Hepatocyte (in vitro differentiated cells): Measurements from ENCODE around the gene TTLL1. TPM values are rescaled to one million over a fixed set of nuclear protein-coding genes. Genes with fewer than 3 reads are reported as not detected.

Experiments used
- DNase-seq: peaks from one replicate; pipeline ENCODE4 v3.0.0-alpha.2; 2016; ENCODE audit warnings: low spot score
- H2AFZ ChIP-seq: fragments of 200-600 bp; sonication (generic); 2 replicates; pipeline ENCODE4 v1.6.0; 2016; ENCODE audit warnings: antibody characterized with exemption, mild to moderate bottlenecking
- H3K27ac ChIP-seq: fragments of 200-600 bp; sonication (generic); 2 replicates; pipeline ENCODE4 v1.5.1; 2016; ENCODE audit warnings: mild to moderate bottlenecking
- H3K27me3 ChIP-seq: fragments of 200-600 bp; sonication (generic); 2 replicates; pipeline ENCODE4 v1.6.1; 2016
- H3K36me3 ChIP-seq: fragments of 200-600 bp; sonication (generic); replicated peaks from 2 replicates; pipeline ENCODE4 v1.5.1; 2016; ENCODE audit warnings: low read depth; ENCODE audit not compliant: insufficient read depth
- H3K4me1 ChIP-seq: fragments of 200-600 bp; sonication (generic); 2 replicates; pipeline ENCODE4 v1.5.1; 2016; ENCODE audit warnings: mild to moderate bottlenecking, moderate library complexity; ENCODE audit not compliant: insufficient read depth
- H3K4me2 ChIP-seq: fragments of 200-600 bp; sonication (generic); 2 replicates; pipeline ENCODE4 v1.6.0; 2016
- H3K4me3 ChIP-seq: fragments of 200-600 bp; sonication (generic); 2 replicates; pipeline ENCODE4 v1.5.1; 2016; ENCODE audit warnings: mild to moderate bottlenecking
- H3K79me2 ChIP-seq: fragments of 200-600 bp; sonication (generic); 2 replicates; pipeline ENCODE4 v1.6.0; 2017; ENCODE audit warnings: mild to moderate bottlenecking
- H3K9me2 ChIP-seq: fragments of 200-600 bp; sonication (generic); replicated peaks from 2 replicates; pipeline ENCODE4 v1.6.0; 2017; ENCODE audit warnings: mild to moderate bottlenecking; ENCODE audit not compliant: insufficient read depth
- H3K9me3 ChIP-seq: fragments of 200-600 bp; sonication (generic); 2 replicates; pipeline ENCODE4 v1.5.1; 2016; ENCODE audit warnings: low read depth, mild to moderate bottlenecking
- H4K20me1 ChIP-seq: fragments of 200-600 bp; sonication (generic); 2 replicates; pipeline ENCODE4 v1.6.0; 2016; ENCODE audit warnings: mild to moderate bottlenecking; ENCODE audit not compliant: insufficient read depth, poor library complexity, severe bottlenecking
- CTCF ChIP-seq: fragments of 200-600 bp; sonication (generic); IDR thresholded peaks from 2 replicates; pipeline ENCODE4 v1.5.1; 2016; ENCODE audit warnings: antibody characterized with exemption, mild to moderate bottlenecking; ENCODE audit not compliant: poor library complexity
- EZH2 ChIP-seq: fragments of 200-600 bp; sonication (generic); IDR thresholded peaks from 2 replicates; pipeline ENCODE4 v1.6.1; 2016; ENCODE audit warnings: antibody characterized with exemption, mild to moderate bottlenecking, borderline replicate concordance
- EZH2phosphoT487 ChIP-seq: fragments of 200-600 bp; sonication (generic); IDR thresholded peaks from one replicate; pipeline ENCODE4 v1.6.1; 2018; ENCODE audit warnings: antibody characterized with exemption, mild to moderate bottlenecking, low read depth, moderate library complexity; ENCODE audit not compliant: unreplicated experiment, severe bottlenecking
- WGBS: methylation state at CpG from one replicate; pipeline ENCODE4 v1.1.6; 2016; ENCODE audit warnings: low lambda C conversion rate; ENCODE audit errors: missing lambda C conversion rate; 5-methylcytosine and 5-hydroxymethylcytosine counted together
- polyA plus RNA-seq: library from polyadenylated mRNA; unstranded; fragments of >200 nt; fragmentation: Nextera tagmentation; extraction: Ambion mirVana; gene quantifications from 2 replicates; pipeline ENCODE4 v1.2.1, GENCODE V29; 2016
- total RNA-seq: library from RNA; depleted of rRNA; stranded (reverse); fragments of >200 nt; gene quantifications from 2 replicates; pipeline ENCODE4 v1.2.3, GENCODE V29; 2014

TTLL1 gene
- total and polyA plus RNA-seq, 2 experiments from 2014 or later: 6.4 to 8.7 TPM

- Histone ChIP-seq H3K9me2 (no peaks in the 10 kb centered on the region), H3K4me1 (peaks cover 48% of the 10 kb centered on the region), H3K4me2 (peak overlapping the region; percentile 47), H3K36me3 (no peaks in the 10 kb centered on the region), H4K20me1 (peaks cover 17% of the 10 kb centered on the region), H3K27me3 (no peaks in the 10 kb centered on the region), H3K9me3 (no peaks in the 10 kb centered on the region), H3K4me3 (no peak overlapping the region), H2AFZ (no peak overlapping the region), H3K27ac (peak overlapping the region; percentile 94), H3K79me2 (peaks cover 89% of the 10 kb centered on the region)
- 56% methylated on average over 5 of the region's 5 CpGs for WGBS
- DNase-seq: peak; percentile 75
- TF ChIP-seq EZH2phosphoT487: no peak
- TF ChIP-seq EZH2: no peak
- no peak for TF ChIP-seq CTCF
Observed at GRCh38 chr22:42991010-42991651, 98.1 kb downstream of the TTLL1 start.

GRCh38 chr22:42990131-42990838, 98.9 kb downstream of the TTLL1 start:
- peak overlapping the region; percentile 47 for H3K4me2 ChIP-seq
- H3K27ac ChIP-seq: peak overlapping the region; percentile 94
- peaks cover 91% of the 10 kb centered on the region for H3K79me2 ChIP-seq
- no peak overlapping the region for H3K4me3 ChIP-seq
- peaks cover 45% of the 10 kb centered on the region for H3K4me1 ChIP-seq
- H3K9me3 ChIP-seq: no peaks in the 10 kb centered on the region
- DNase-seq: peak; percentile 72
- H3K36me3 ChIP-seq: no peaks in the 10 kb centered on the region
- H3K9me2 ChIP-seq: no peaks in the 10 kb centered on the region
- WGBS: 62% methylated on average over 9 of the region's 9 CpGs
- no peak overlapping the region for H2AFZ ChIP-seq
- peaks cover 18% of the 10 kb centered on the region for H4K20me1 ChIP-seq
- no peaks in the 10 kb centered on the region for H3K27me3 ChIP-seq
- TF ChIP-seq CTCF (peak; percentile 44), EZH2 (no peak)

Other genes starting within 250 kb of the TTLL1 start
- 89.5 and 99.5 TPM in 2 replicates for gene ARFGAP3, start 232.1 kb downstream of the TTLL1 start, total RNA-seq
- gene ARFGAP3, start 232.1 kb downstream of the TTLL1 start, polyA plus RNA-seq: 53.7 and 54.7 TPM in 2 replicates
- gene PACSIN2, start 74.2 kb downstream of the TTLL1 start, total RNA-seq: 77.7 and 87.4 TPM in 2 replicates
- gene PACSIN2, start 74.2 kb downstream of the TTLL1 start, polyA plus RNA-seq: 85.5 and 86.3 TPM in 2 replicates
- 2.0 and 10.6 TPM in 2 replicates for gene BIK, start 21.4 kb upstream of the TTLL1 start, total RNA-seq
- 15.5 and 17.7 TPM in 2 replicates for gene BIK, start 21.4 kb upstream of the TTLL1 start, polyA plus RNA-seq
- gene MCAT, start 54.0 kb upstream of the TTLL1 start, total RNA-seq: 14.6 and 16.9 TPM in 2 replicates
- gene MCAT, start 54.0 kb upstream of the TTLL1 start, polyA plus RNA-seq: 18.3 and 24.9 TPM in 2 replicates
- 61.8 and 65.3 TPM in 2 replicates for gene TSPO, start 62.2 kb upstream of the TTLL1 start, total RNA-seq
- gene TSPO, start 62.2 kb upstream of the TTLL1 start, polyA plus RNA-seq: 131 and 138 TPM in 2 replicates
- 39.6 and 40.9 TPM in 2 replicates for gene TTLL12, start 97.7 kb upstream of the TTLL1 start, total RNA-seq
- gene TTLL12, start 97.7 kb upstream of the TTLL1 start, polyA plus RNA-seq: 41.9 and 50.3 TPM in 2 replicates